ENCODE data around the gene CRHR1.

The CRHR1 gene

GRCh38 chr17:45756266-45756991 lies 27.7 kb upstream of the CRHR1 start:
- Histone ChIP-seq H2AFZ (ENCODE audit: low read length) (no peak overlapping the region), H3K27me3 (replicated peaks; ENCODE audit: insufficient read depth, low read length) (peaks cover 53% of the 10 kb centered on the region)

GRCh38 chr17:45757431-45758218 lies 26.5 kb upstream of the CRHR1 start:
- Histone ChIP-seq H3K4me3 (ENCODE audit: low read length) (no peak overlapping the region), H3K9me3 (replicated peaks; ENCODE audit: insufficient read depth, low read length) (no peaks in the 10 kb centered on the region), H3K9me2 (replicated peaks; ENCODE audit: insufficient read depth, low read length) (no peaks in the 10 kb centered on the region), H4K20me1 (ENCODE audit: insufficient read depth, low read length) (no peaks in the 10 kb centered on the region), H3F3A (ENCODE audit: insufficient read depth, low read length) (no peaks in the 10 kb centered on the region), H2AFZ (ENCODE audit: low read length) (no peak overlapping the region), H3K79me2 (ENCODE audit: low read length) (no peaks in the 10 kb centered on the region), H3K9ac (ENCODE audit: low read length) (no peak overlapping the region), H3K27me3 (replicated peaks; ENCODE audit: insufficient read depth, low read length) (peaks cover 53% of the 10 kb centered on the region), H3K27ac (ENCODE audit: low read length) (no peak overlapping the region), H3K4me1 (ENCODE audit: low read length) (no peaks in the 10 kb centered on the region), H3K36me3 (replicated peaks; ENCODE audit: insufficient read depth, low read length) (no peaks in the 10 kb centered on the region), H3K4me2 (ENCODE audit: low read depth, low read length) (no peak overlapping the region)
- TF ChIP-seq EZH2phosphoT487 (IDR thresholded peaks at IDR 0.05; ENCODE audit: low read length) (no peak), EZH2 (optimal IDR thresholded peaks at IDR 0.05; ENCODE audit: low read depth, low read length) (no peak), CTCF (IDR thresholded peaks at IDR 0.05; ENCODE audit: low read length) (no peak)
- DNase-seq: no peak

More at GRCh38 chr17:45756266-45756991, 27.7 kb upstream of the CRHR1 start:
- Histone ChIP-seq H3K4me1 (ENCODE audit: low read length) (no peaks in the 10 kb centered on the region), H3K36me3 (replicated peaks; ENCODE audit: insufficient read depth, low read length) (no peaks in the 10 kb centered on the region), H3K4me2 (ENCODE audit: low read depth, low read length) (no peak overlapping the region), H3K9ac (ENCODE audit: low read length) (no peak overlapping the region), H3K9me2 (replicated peaks; ENCODE audit: insufficient read depth, low read length) (no peaks in the 10 kb centered on the region), H3K27ac (ENCODE audit: low read length) (no peak overlapping the region), H3F3A (ENCODE audit: insufficient read depth, low read length) (no peaks in the 10 kb centered on the region), H3K79me2 (ENCODE audit: low read length) (no peaks in the 10 kb centered on the region), H4K20me1 (ENCODE audit: insufficient read depth, low read length) (no peaks in the 10 kb centered on the region), H3K4me3 (ENCODE audit: low read length) (no peak overlapping the region), H3K9me3 (replicated peaks; ENCODE audit: insufficient read depth, low read length) (no peaks in the 10 kb centered on the region)
- TF ChIP-seq CTCF (IDR thresholded peaks at IDR 0.05; ENCODE audit: low read length): no peak
- TF ChIP-seq EZH2phosphoT487 (IDR thresholded peaks at IDR 0.05; ENCODE audit: low read length): no peak
- no peak for TF ChIP-seq EZH2 (optimal IDR thresholded peaks at IDR 0.05; ENCODE audit: low read depth, low read length)
- no peak for DNase-seq

- Histone ChIP-seq H3K27me3 (replicated peaks; ENCODE audit: insufficient read depth, low read length) (peaks cover 61% of the 10 kb centered on the region), H3K4me2 (ENCODE audit: low read depth, low read length) (no peak overlapping the region), H3K9me3 (replicated peaks; ENCODE audit: insufficient read depth, low read length) (no peaks in the 10 kb centered on the region), H2AFZ (ENCODE audit: low read length) (no peak overlapping the region), H3K4me3 (ENCODE audit: low read length) (no peak overlapping the region), H4K20me1 (ENCODE audit: insufficient read depth, low read length) (no peaks in the 10 kb centered on the region), H3K79me2 (ENCODE audit: low read length) (no peaks in the 10 kb centered on the region), H3K4me1 (ENCODE audit: low read length) (no peaks in the 10 kb centered on the region), H3K9me2 (replicated peaks; ENCODE audit: insufficient read depth, low read length) (no peaks in the 10 kb centered on the region), H3F3A (ENCODE audit: insufficient read depth, low read length) (no peaks in the 10 kb centered on the region), H3K36me3 (replicated peaks; ENCODE audit: insufficient read depth, low read length) (no peaks in the 10 kb centered on the region), H3K27ac (ENCODE audit: low read length) (no peak overlapping the region), H3K9ac (ENCODE audit: low read length) (no peak overlapping the region)
- DNase-seq: no peak
- TF ChIP-seq EZH2phosphoT487 (IDR thresholded peaks at IDR 0.05; ENCODE audit: low read length) (no peak), CTCF (IDR thresholded peaks at IDR 0.05; ENCODE audit: low read length) (no peak), EZH2 (optimal IDR thresholded peaks at IDR 0.05; ENCODE audit: low read depth, low read length) (no peak)
Measured at GRCh38 chr17:45758544-45758943, 25.6 kb upstream of the CRHR1 start.
